ENCODE data around the gene EMC9.

The EMC9 gene

GRCh38 chr14:24135834-24136683 is 5.3 kb downstream of the EMC9 start, which contains the start of gene PSME1:
PSME1 (plus strand) TSS chr14:24136194; CDS start chr14:24136263, 69 bp downstream.
- POLR2A ChIA-PET = interaction anchor here (0.8 to 4.0 kb wide), 16 partner anchors 8 to 106 kb away, joined by 3 to 62 read pairs (median 8); partner anchors contain the start of genes DCAF11, IRF9, NRL and PCK2

GRCh38 chr14:24135584-24135833 is 5.9 kb downstream of the EMC9 start:
- no peak for DNase-seq (ENCODE audit: extremely low spot score)
- CTCF ChIA-PET = interaction anchor here (1.0 kb wide), 2 partner anchors 19 to 26 kb away, joined by 3 to 4 read pairs; partner anchors contain the start of gene IRF9
- no peak for TF ChIP-seq ELF4 (IDR thresholded peaks at IDR 0.05)
- TF ChIP-seq ZNF384 (IDR thresholded peaks at IDR 0.05) = no peak
- TF ChIP-seq SP1 (IDR thresholded peaks at IDR 0.05) = no peak
- TF ChIP-seq CTBP1 (IDR thresholded peaks at IDR 0.05; ENCODE audit: borderline replicate concordance) = peak; percentile 56; the same call in 1 of the 2 replicates
- no peak for TF ChIP-seq TARDBP (IDR thresholded peaks at IDR 0.05)
- POLR2A ChIA-PET = interaction anchor here (1.0 to 4.0 kb wide), 13 partner anchors 9 to 60 kb away, joined by 4 to 62 read pairs (median 12); partner anchors contain the start of genes DCAF11, IRF9, NRL and PCK2

More at GRCh38 chr14:24135834-24136683, 5.3 kb downstream of the EMC9 start, which contains the start of gene PSME1:
- TF ChIP-seq TARDBP (IDR thresholded peaks at IDR 0.05) (0 out of 2 replicates have a peak, but pooled peaks have one; percentile 30), ELF4 (IDR thresholded peaks at IDR 0.05) (no peak)
- CTCF ChIA-PET = interaction anchor here (1.0 to 1.6 kb wide), 3 partner anchors 19 to 25 kb away, joined by 3 to 6 read pairs (median 4); partner anchors contain the start of gene IRF9
- peak; percentile 91 for DNase-seq (ENCODE audit: extremely low spot score)

GRCh38 chr14:24133735-24134134 is 7.7 kb downstream of the EMC9 start:
- TF ChIP-seq ELF4 (IDR thresholded peaks at IDR 0.05) (no peak), PKNOX1 (IDR thresholded peaks at IDR 0.05) (no peak), NFRKB (IDR thresholded peaks at IDR 0.05) (no peak), TARDBP (IDR thresholded peaks at IDR 0.05) (no peak), FOXA1 (IDR thresholded peaks at IDR 0.05) (no peak), HDGF (IDR thresholded peaks at IDR 0.05; ENCODE audit: borderline replicate concordance) (no peak), ZNF384 (IDR thresholded peaks at IDR 0.05) (no peak; the same call in 1 of the 2 replicates), LEF1 (IDR thresholded peaks at IDR 0.05; ENCODE audit: borderline replicate concordance) (no peak), L3MBTL2 (conservative IDR thresholded peaks at IDR 0.05) (no peak), SUZ12 (IDR thresholded peaks at IDR 0.05) (no peak), SP1 (IDR thresholded peaks at IDR 0.05) (no peak), FOXK2 (IDR thresholded peaks at IDR 0.05) (no peak), CTBP1 (IDR thresholded peaks at IDR 0.05; ENCODE audit: borderline replicate concordance) (no peak), FOXM1 (IDR thresholded peaks at IDR 0.05; ENCODE audit: borderline replicate concordance) (no peak), ARNT (IDR thresholded peaks at IDR 0.05) (no peak), BHLHE40 (IDR thresholded peaks at IDR 0.05; ENCODE audit: borderline replicate concordance) (no peak)
- ChIA-PET CTCF (interaction anchor here (0.6 to 1.3 kb wide), 2 partner anchors 25 to 454 kb away, joined by 4 to 5 read pairs; no protein-coding TSS in a partner anchor), POLR2A (interaction anchor here (1.6 to 4.2 kb wide), 2 partner anchors 10 to 19 kb away, joined by 4 to 22 read pairs; partner anchors contain the start of genes DCAF11 and NRL)
- no peak for DNase-seq (ENCODE audit: extremely low spot score)

- ChIA-PET POLR2A (interaction anchor here (1.6 to 4.2 kb wide), 2 partner anchors 9 to 19 kb away, joined by 4 to 22 read pairs; partner anchors contain the start of genes DCAF11 and NRL), CTCF (interaction anchor here (0.7 to 1.3 kb wide), 2 partner anchors 8 to 24 kb away, joined by 4 read pairs; partner anchors contain the start of gene EMC9)
- no peak for DNase-seq (ENCODE audit: extremely low spot score)
- TF ChIP-seq ELF4 (IDR thresholded peaks at IDR 0.05) (no peak), ARNT (IDR thresholded peaks at IDR 0.05) (no peak), NFRKB (IDR thresholded peaks at IDR 0.05) (no peak), BHLHE40 (IDR thresholded peaks at IDR 0.05; ENCODE audit: borderline replicate concordance) (no peak), CTBP1 (IDR thresholded peaks at IDR 0.05; ENCODE audit: borderline replicate concordance) (no peak), FOXK2 (IDR thresholded peaks at IDR 0.05) (no peak), L3MBTL2 (conservative IDR thresholded peaks at IDR 0.05) (no peak), ZNF384 (IDR thresholded peaks at IDR 0.05) (no peak), TARDBP (IDR thresholded peaks at IDR 0.05) (no peak), FOXM1 (IDR thresholded peaks at IDR 0.05; ENCODE audit: borderline replicate concordance) (no peak), SP1 (IDR thresholded peaks at IDR 0.05) (no peak), SUZ12 (IDR thresholded peaks at IDR 0.05) (no peak), LEF1 (IDR thresholded peaks at IDR 0.05; ENCODE audit: borderline replicate concordance) (no peak), FOXA1 (IDR thresholded peaks at IDR 0.05) (no peak), HDGF (IDR thresholded peaks at IDR 0.05; ENCODE audit: borderline replicate concordance) (no peak), PKNOX1 (IDR thresholded peaks at IDR 0.05) (no peak)
These were observed 8.4 kb downstream of the EMC9 start for GRCh38 chr14:24132976-24133375.

GRCh38 chr14:24132061-24132685 is 9.2 kb downstream of the EMC9 start:
- CTCF ChIA-PET = no interaction called here
- TF ChIP-seq L3MBTL2 (conservative IDR thresholded peaks at IDR 0.05) (no peak), ARNT (IDR thresholded peaks at IDR 0.05) (no peak), SP1 (IDR thresholded peaks at IDR 0.05) (no peak), NFRKB (IDR thresholded peaks at IDR 0.05) (no peak), ZNF384 (IDR thresholded peaks at IDR 0.05) (no peak), FOXA1 (IDR thresholded peaks at IDR 0.05) (no peak), CTBP1 (IDR thresholded peaks at IDR 0.05; ENCODE audit: borderline replicate concordance) (no peak), FOXK2 (IDR thresholded peaks at IDR 0.05) (no peak), LEF1 (IDR thresholded peaks at IDR 0.05; ENCODE audit: borderline replicate concordance) (no peak), FOXM1 (IDR thresholded peaks at IDR 0.05; ENCODE audit: borderline replicate concordance) (no peak), PKNOX1 (IDR thresholded peaks at IDR 0.05) (no peak), SUZ12 (IDR thresholded peaks at IDR 0.05) (no peak), ELF4 (IDR thresholded peaks at IDR 0.05) (no peak), BHLHE40 (IDR thresholded peaks at IDR 0.05; ENCODE audit: borderline replicate concordance) (no peak), TARDBP (IDR thresholded peaks at IDR 0.05) (no peak), HDGF (IDR thresholded peaks at IDR 0.05; ENCODE audit: borderline replicate concordance) (no peak)
- POLR2A ChIA-PET = interaction anchor here (4.2 kb wide), 1 partner anchor 18 kb away, joined by 22 read pairs; the partner anchor contains the start of genes DCAF11 and NRL
- DNase-seq (ENCODE audit: extremely low spot score) = no peak

Data from HEK293T (cell line).